GM19351 (cell line): Measurements from ENCODE around the gene U2AF2.

ENCODE experiments used
- ATAC-seq: cut with Tn5 transposase; IDR thresholded peaks from one replicate; pipeline ENCODE4 v1.9.1; 2021; ENCODE audit warnings: mild to moderate bottlenecking, moderate library complexity; ENCODE audit not compliant: unreplicated experiment

Gene U2AF2

GRCh38 chr19:55654323-55654867, 440 bp upstream of the U2AF2 start:
- ATAC-seq = peak; percentile 64

- ATAC-seq = no peak
Observed at GRCh38 chr19:55655648-55656040, 809 bp downstream of the U2AF2 start.

GRCh38 chr19:55656552-55656951, 1.7 kb downstream of the U2AF2 start:
- ATAC-seq = no peak

- ATAC-seq = no peak
Observed at GRCh38 chr19:55656988-55657747, 2.3 kb downstream of the U2AF2 start.

- no peak for ATAC-seq
Observed at GRCh38 chr19:55658846-55659459, 4.1 kb downstream of the U2AF2 start.

GRCh38 chr19:55659822-55660221, 5.0 kb downstream of the U2AF2 start:
- no peak for ATAC-seq

GRCh38 chr19:55660404-55660803, 5.6 kb downstream of the U2AF2 start:
- no peak for ATAC-seq

GRCh38 chr19:55660991-55661390, 6.2 kb downstream of the U2AF2 start:
- ATAC-seq = no peak

GRCh38 chr19:55661826-55662225, 7.0 kb downstream of the U2AF2 start:
- no peak for ATAC-seq

GRCh38 chr19:55663846-55664536, 9.2 kb downstream of the U2AF2 start:
- ATAC-seq = no peak

GRCh38 chr19:55666343-55667005, 11.6 kb downstream of the U2AF2 start:
- no peak for ATAC-seq

GRCh38 chr19:55667006-55667381, 12.2 kb downstream of the U2AF2 start:
- no peak for ATAC-seq

GRCh38 chr19:55667511-55667910, 12.7 kb downstream of the U2AF2 start:
- no peak for ATAC-seq

- ATAC-seq = no peak
Observed at GRCh38 chr19:55667958-55668357, 13.1 kb downstream of the U2AF2 start.

- no peak for ATAC-seq
Observed at GRCh38 chr19:55668603-55669348, 13.9 kb downstream of the U2AF2 start.

- no peak for ATAC-seq
Observed at GRCh38 chr19:55669418-55670279, 14.8 kb downstream of the U2AF2 start.

- ATAC-seq = no peak
Observed at GRCh38 chr19:55670280-55671053, 15.6 kb downstream of the U2AF2 start.

GRCh38 chr19:55671054-55671378, 16.2 kb downstream of the U2AF2 start:
- no peak for ATAC-seq

- no peak for ATAC-seq
Observed at GRCh38 chr19:55672418-55672817, 17.6 kb downstream of the U2AF2 start.
